ENCODE data around the gene HSPA12A. TPM values are rescaled to one million over a fixed set of nuclear protein-coding genes. Genes with fewer than 3 reads are reported as not detected.
"Not testable (repeated sequence)": the region's sequence is repeated elsewhere in the genome, so short reads cannot be mapped to it uniquely, and the experiment has no call there.

HSPA12A gene
- polyA plus RNA-seq, 6 donors from 2014 or later, result 0.29 to 2.2 (median 0.51) TPM; not detected in 2

- H3K4me1 Mint-ChIP-seq, result no peaks in the 10 kb centered on the region
- H3K27ac Mint-ChIP-seq, result no peak overlapping the region
- no peaks in the 10 kb centered on the region for H3K36me3 Mint-ChIP-seq
- ATAC-seq (ENCODE audit: low read depth in 2 of 2) (no peak), DNase-seq (no peak)
- H3K27me3 Mint-ChIP-seq, result peaks cover 4 to 16% (median 9%) of the 10 kb centered on the region in 3 donors
- peaks cover 0 to 7% (median 0%) of the 10 kb centered on the region in 7 donors for H3K9me3 Mint-ChIP-seq
- H3K4me3 Mint-ChIP-seq, result no peak overlapping the region
These were observed 28.5 kb downstream of the HSPA12A start for GRCh38 chr10:116713846-116714245.

- DNase-seq, result no peak
- Mint-ChIP-seq H3K27me3 (peaks cover 4 to 16% (median 9%) of the 10 kb centered on the region in 3 donors), H3K27ac (no peak overlapping the region)
These were observed 29.3 kb downstream of the HSPA12A start for GRCh38 chr10:116712989-116713543.

DNA sequence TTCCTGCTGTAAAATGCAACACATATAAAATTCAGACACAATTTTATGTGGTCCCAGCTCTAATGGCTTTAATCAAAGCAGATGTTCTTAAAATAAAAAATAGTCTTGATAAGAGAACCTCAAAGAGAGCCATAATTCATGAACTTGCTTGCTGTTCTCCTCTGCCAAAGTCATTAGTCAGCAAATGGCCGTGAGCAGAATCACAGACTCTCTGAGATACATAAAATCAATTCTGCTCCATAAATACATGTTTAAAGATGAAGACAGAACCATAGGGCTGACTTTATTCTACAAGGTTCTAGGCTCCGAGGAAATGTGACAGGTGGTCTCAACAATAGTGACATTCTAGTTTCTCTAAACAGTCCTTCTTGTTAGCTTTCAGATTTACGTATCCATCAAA is 29.8 kb downstream of the HSPA12A start:
- no peak for DNase-seq
- Mint-ChIP-seq H3K4me1 (no peaks in the 10 kb centered on the region), H3K9me3 (peaks cover 0 to 7% (median 0%) of the 10 kb centered on the region in 7 donors), H3K27ac (no peak overlapping the region), H3K27me3 (peaks cover 4 to 16% (median 9%) of the 10 kb centered on the region in 3 donors), H3K4me3 (no peak overlapping the region), H3K36me3 (no peaks in the 10 kb centered on the region)
- no peak for ATAC-seq (ENCODE audit: low read depth in 2 of 2)

More at GRCh38 chr10:116712989-116713543, 29.3 kb downstream of the HSPA12A start:
- Mint-ChIP-seq H3K36me3 (no peaks in the 10 kb centered on the region), H3K9me3 (peaks cover 0 to 7% (median 0%) of the 10 kb centered on the region in 7 donors), H3K4me1 (no peaks in the 10 kb centered on the region), H3K4me3 (no peak overlapping the region)
- ATAC-seq (ENCODE audit: low read depth in 2 of 2), result no peak

DNA sequence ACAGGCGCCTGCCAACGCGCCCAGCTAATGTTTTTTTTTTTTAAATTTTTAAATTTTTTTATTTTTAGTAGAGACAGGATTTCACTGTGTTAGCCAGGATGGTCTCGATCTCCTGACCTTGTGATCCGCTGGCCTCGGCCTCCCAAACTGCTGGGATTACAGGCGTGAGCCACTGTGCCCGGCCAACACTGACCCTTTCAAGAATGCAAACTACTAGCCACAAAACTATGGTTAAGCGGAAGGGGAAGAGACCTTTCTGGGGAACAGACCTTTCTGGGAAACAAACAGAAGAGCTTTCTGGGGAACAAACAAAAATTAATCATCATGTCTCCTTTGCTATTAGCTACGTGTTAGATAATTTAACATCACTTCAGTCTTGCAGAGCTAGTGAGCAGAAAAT is 30.6 kb downstream of the HSPA12A start:
- H3K27ac Mint-ChIP-seq; H3K4me1 Mint-ChIP-seq; H3K36me3 Mint-ChIP-seq; H3K4me3 Mint-ChIP-seq; ATAC-seq (ENCODE audit: low read depth in 2 of 2); DNase-seq; H3K9me3 Mint-ChIP-seq: not testable (repeated sequence)
- peaks cover 4 to 17% (median 10%) of the 10 kb centered on the region in 3 donors for H3K27me3 Mint-ChIP-seq

DNA sequence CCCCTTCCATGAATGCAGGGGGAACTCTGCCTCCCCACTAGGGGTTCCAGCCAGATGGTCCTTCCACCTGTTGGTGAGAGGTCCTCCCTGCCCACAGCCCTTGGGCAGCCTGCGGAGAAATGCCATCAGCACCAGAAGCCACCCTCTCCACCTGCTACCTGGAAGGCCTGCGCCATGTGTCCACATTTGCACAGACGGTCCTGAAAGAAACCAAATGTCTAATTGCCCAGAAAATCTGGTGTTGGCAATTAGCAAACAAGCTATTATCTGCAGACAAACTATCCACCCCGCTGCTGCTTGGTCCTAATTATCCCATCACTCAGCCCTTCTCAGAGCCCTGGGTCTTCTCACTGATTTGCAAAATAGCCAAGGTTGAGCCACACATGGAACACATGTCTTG is 32.3 kb downstream of the HSPA12A start:
- ATAC-seq (ENCODE audit: low read depth in 2 of 2) (no peak), DNase-seq (no peak)
- Mint-ChIP-seq H3K27me3 (peaks cover 4 to 24% (median 13%) of the 10 kb centered on the region in 3 donors), H3K9me3 (peaks cover 0 to 10% (median 0%) of the 10 kb centered on the region in 7 donors), H3K27ac (no peak overlapping the region), H3K4me3 (no peak overlapping the region), H3K4me1 (no peaks in the 10 kb centered on the region), H3K36me3 (no peaks in the 10 kb centered on the region)

- no peak for ATAC-seq (ENCODE audit: low read depth in 2 of 2)
- Mint-ChIP-seq H3K36me3 (no peaks in the 10 kb centered on the region), H3K27me3 (peaks cover 4 to 12% (median 5%) of the 10 kb centered on the region in 3 donors), H3K9me3 (peaks cover 0 to 3% (median 0%) of the 10 kb centered on the region in 7 donors), H3K4me1 (no peaks in the 10 kb centered on the region), H3K27ac (no peak overlapping the region), H3K4me3 (no peak overlapping the region)
- no peak for DNase-seq
These were observed 33.5 kb downstream of the HSPA12A start for GRCh38 chr10:116708877-116709276.

- Mint-ChIP-seq H3K27ac (no peak overlapping the region), H3K27me3 (peaks cover under 1 to 8% (median 5%) of the 10 kb centered on the region in 3 donors), H3K4me1 (no peaks in the 10 kb centered on the region), H3K4me3 (no peak overlapping the region), H3K9me3 (peaks cover 0 to 3% (median 0%) of the 10 kb centered on the region in 7 donors), H3K36me3 (no peaks in the 10 kb centered on the region)
- DNase-seq (no peak), ATAC-seq (ENCODE audit: low read depth in 2 of 2) (no peak)
These were observed 34.0 kb downstream of the HSPA12A start for GRCh38 chr10:116708391-116708821.

DNA sequence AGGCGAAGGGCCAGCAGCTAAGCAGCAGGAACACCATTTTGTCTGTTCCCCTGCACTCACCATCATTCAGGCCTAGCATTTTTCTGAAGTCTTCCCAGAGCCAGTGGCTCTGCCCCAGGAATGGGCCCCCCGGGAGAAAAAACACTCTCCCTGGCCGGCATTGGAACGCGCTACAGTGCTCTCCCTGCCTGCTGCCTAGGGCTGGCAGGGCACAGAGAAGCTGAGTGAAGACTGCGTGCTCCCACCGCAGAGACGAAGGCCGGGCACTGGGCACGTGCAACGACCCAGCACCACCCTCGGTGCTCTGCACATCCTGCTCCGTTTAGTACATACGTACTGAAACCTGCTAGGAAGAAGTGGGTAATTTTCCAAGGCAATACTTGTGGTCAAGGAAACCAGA is 34.4 kb downstream of the HSPA12A start:
- Mint-ChIP-seq H3K27me3 (peaks cover under 1 to 8% (median 5%) of the 10 kb centered on the region in 3 donors), H3K4me3 (no peak overlapping the region), H3K27ac (no peak overlapping the region), H3K4me1 (no peaks in the 10 kb centered on the region), H3K9me3 (peaks cover 0 to 5% (median 3%) of the 10 kb centered on the region in 7 donors), H3K36me3 (no peaks in the 10 kb centered on the region)
- ATAC-seq (ENCODE audit: low read depth in 2 of 2) (no peak), DNase-seq (no peak)

DNA sequence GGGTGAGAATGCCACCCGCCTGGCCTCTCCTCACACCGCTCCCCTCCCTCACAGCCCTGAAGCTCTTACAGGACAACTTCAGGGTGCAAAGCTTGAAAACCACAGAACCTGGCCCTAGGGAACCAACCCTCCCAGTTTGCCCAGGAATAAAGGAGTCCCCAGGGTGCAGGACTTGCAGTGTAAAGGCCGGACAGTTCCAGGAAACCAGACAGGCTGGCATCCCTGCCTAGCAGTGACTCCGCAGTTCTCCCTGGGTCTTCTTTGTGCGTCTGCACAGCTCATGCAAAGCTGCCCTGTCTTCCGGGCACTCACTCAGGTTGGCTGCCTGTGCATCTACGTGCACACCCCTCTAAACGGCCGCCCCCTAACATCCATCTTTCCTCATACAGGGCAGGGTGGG is 36.1 kb downstream of the HSPA12A start:
- DNase-seq (no peak), ATAC-seq (ENCODE audit: low read depth in 2 of 2) (no peak)
- Mint-ChIP-seq H3K27ac (no peak overlapping the region), H3K4me3 (no peak overlapping the region), H3K36me3 (no peaks in the 10 kb centered on the region), H3K9me3 (peaks cover 1 to 10% (median 5%) of the 10 kb centered on the region in 7 donors), H3K4me1 (no peaks in the 10 kb centered on the region), H3K27me3 (peaks cover 5 to 18% (median 11%) of the 10 kb centered on the region in 3 donors)

GRCh38 chr10:116705498-116705897 is 36.9 kb downstream of the HSPA12A start:
- peaks cover 1 to 10% (median 5%) of the 10 kb centered on the region in 7 donors for H3K9me3 Mint-ChIP-seq
- H3K4me3 Mint-ChIP-seq, result no peak overlapping the region
- peaks cover 5 to 20% (median 12%) of the 10 kb centered on the region in 3 donors for H3K27me3 Mint-ChIP-seq
- H3K36me3 Mint-ChIP-seq, result no peaks in the 10 kb centered on the region
- H3K4me1 Mint-ChIP-seq, result no peaks in the 10 kb centered on the region
- DNase-seq (no peak), ATAC-seq (ENCODE audit: low read depth in 2 of 2) (no peak)
- no peak overlapping the region for H3K27ac Mint-ChIP-seq

GRCh38 chr10:116704926-116705325 is 37.4 kb downstream of the HSPA12A start:
- Mint-ChIP-seq H3K4me3 (no peak overlapping the region), H3K9me3 (peaks cover 1 to 10% (median 5%) of the 10 kb centered on the region in 7 donors), H3K27me3 (peaks cover 5 to 20% (median 12%) of the 10 kb centered on the region in 3 donors), H3K4me1 (no peaks in the 10 kb centered on the region), H3K36me3 (no peaks in the 10 kb centered on the region), H3K27ac (no peak overlapping the region)
- ATAC-seq (ENCODE audit: low read depth in 2 of 2) (no peak), DNase-seq (no peak)

DNA sequence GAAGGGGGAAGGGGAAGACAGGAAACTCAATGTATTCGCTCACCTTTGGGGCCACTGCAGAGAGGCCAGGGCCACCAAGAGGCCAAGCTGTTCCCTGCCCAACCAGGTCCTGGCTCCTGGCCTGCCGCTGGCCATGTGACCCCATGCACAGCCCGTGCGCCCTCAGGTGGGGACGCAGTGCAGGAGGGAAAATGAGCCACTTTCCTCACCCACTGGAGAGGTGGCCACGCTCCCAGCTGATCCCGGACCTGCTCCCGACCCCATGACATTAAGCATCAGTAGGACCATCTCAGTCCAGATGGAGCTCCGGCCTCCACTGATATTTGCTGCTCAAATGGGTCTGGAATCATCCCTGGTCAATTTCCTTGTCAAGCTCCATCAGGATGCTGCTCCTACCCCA is 40.2 kb downstream of the HSPA12A start:
- no peaks in the 10 kb centered on the region for H3K36me3 Mint-ChIP-seq
- peaks cover 1 to 10% (median 5%) of the 10 kb centered on the region in 7 donors for H3K9me3 Mint-ChIP-seq
- no peak for DNase-seq
- ATAC-seq (ENCODE audit: low read depth in 2 of 2), result no peak
- H3K4me3 Mint-ChIP-seq, result no peak overlapping the region
- no peak overlapping the region for H3K27ac Mint-ChIP-seq
- H3K4me1 Mint-ChIP-seq, result no peaks in the 10 kb centered on the region
- peaks cover 5 to 21% (median 12%) of the 10 kb centered on the region in 3 donors for H3K27me3 Mint-ChIP-seq

- H3K27ac Mint-ChIP-seq, result no peak overlapping the region
- H3K4me3 Mint-ChIP-seq, result no peak overlapping the region
- peaks cover 1 to 21% (median 6%) of the 10 kb centered on the region in 7 donors for H3K9me3 Mint-ChIP-seq
- peaks cover 5 to 20% (median 7%) of the 10 kb centered on the region in 3 donors for H3K27me3 Mint-ChIP-seq
- ATAC-seq (ENCODE audit: low read depth in 2 of 2) (no peak), DNase-seq (no peak)
- H3K36me3 Mint-ChIP-seq, result no peaks in the 10 kb centered on the region
- H3K4me1 Mint-ChIP-seq, result no peaks in the 10 kb centered on the region
These were observed 42.8 kb downstream of the HSPA12A start for GRCh38 chr10:116699471-116700150.

GRCh38 chr10:116699049-116699448 is 43.3 kb downstream of the HSPA12A start:
- H3K36me3 Mint-ChIP-seq, result no peaks in the 10 kb centered on the region
- peaks cover 1 to 21% (median 6%) of the 10 kb centered on the region in 7 donors for H3K9me3 Mint-ChIP-seq
- no peak overlapping the region for H3K27ac Mint-ChIP-seq
- no peak for DNase-seq
- H3K27me3 Mint-ChIP-seq, result peaks cover 5 to 20% (median 7%) of the 10 kb centered on the region in 3 donors
- ATAC-seq (ENCODE audit: low read depth in 2 of 2), result no peak
- H3K4me3 Mint-ChIP-seq, result no peak overlapping the region
- no peaks in the 10 kb centered on the region for H3K4me1 Mint-ChIP-seq
